Measurements from ENCODE around the gene NAGPA.

DNA sequence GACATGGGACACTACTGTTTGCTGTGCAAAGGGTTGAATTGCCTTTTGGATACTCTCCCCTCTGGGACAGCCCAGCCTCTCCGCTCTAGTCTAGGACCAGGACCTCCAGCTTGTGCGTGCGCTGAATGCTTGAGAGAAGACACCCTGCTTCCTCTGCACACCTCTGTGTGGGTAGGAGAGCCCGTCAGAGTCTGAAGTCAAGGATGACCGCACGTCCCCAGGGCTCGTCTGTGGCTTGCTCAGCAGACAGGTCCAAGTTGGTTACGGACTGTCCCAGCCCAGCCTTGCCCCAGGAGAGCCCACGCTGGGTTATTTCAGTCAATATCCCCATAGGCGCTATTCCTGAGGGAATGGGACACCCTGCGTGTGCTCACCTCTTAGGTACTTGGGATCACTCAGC, 28.3 kb upstream of the NAGPA start:
- TF ChIP-seq, protein P1, sequence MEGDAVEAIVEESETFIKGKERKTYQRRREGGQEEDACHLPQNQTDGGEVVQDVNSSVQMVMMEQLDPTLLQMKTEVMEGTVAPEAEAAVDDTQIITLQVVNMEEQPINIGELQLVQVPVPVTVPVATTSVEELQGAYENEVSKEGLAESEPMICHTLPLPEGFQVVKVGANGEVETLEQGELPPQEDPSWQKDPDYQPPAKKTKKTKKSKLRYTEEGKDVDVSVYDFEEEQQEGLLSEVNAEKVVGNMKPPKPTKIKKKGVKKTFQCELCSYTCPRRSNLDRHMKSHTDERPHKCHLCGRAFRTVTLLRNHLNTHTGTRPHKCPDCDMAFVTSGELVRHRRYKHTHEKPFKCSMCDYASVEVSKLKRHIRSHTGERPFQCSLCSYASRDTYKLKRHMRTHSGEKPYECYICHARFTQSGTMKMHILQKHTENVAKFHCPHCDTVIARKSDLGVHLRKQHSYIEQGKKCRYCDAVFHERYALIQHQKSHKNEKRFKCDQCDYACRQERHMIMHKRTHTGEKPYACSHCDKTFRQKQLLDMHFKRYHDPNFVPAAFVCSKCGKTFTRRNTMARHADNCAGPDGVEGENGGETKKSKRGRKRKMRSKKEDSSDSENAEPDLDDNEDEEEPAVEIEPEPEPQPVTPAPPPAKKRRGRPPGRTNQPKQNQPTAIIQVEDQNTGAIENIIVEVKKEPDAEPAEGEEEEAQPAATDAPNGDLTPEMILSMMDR (CRISPR knock-in tag; IDR thresholded peaks at IDR 0.05), result no peak
- TF ChIP-seq RFX5 (IDR thresholded peaks at IDR 0.05; ENCODE audit: low read depth, low read length), result no peak
- TF ChIP-seq POLR2A (IDR thresholded peaks at IDR 0.05; ENCODE audit: insufficient read depth in 1 of 2, low read depth in 2 of 2, low read length in 2 of 2), result no peak
- no peak for TF ChIP-seq POLR2AphosphoS5 (IDR thresholded peaks at IDR 0.05; ENCODE audit: low read depth, low read length)
- TF ChIP-seq, protein P2, sequence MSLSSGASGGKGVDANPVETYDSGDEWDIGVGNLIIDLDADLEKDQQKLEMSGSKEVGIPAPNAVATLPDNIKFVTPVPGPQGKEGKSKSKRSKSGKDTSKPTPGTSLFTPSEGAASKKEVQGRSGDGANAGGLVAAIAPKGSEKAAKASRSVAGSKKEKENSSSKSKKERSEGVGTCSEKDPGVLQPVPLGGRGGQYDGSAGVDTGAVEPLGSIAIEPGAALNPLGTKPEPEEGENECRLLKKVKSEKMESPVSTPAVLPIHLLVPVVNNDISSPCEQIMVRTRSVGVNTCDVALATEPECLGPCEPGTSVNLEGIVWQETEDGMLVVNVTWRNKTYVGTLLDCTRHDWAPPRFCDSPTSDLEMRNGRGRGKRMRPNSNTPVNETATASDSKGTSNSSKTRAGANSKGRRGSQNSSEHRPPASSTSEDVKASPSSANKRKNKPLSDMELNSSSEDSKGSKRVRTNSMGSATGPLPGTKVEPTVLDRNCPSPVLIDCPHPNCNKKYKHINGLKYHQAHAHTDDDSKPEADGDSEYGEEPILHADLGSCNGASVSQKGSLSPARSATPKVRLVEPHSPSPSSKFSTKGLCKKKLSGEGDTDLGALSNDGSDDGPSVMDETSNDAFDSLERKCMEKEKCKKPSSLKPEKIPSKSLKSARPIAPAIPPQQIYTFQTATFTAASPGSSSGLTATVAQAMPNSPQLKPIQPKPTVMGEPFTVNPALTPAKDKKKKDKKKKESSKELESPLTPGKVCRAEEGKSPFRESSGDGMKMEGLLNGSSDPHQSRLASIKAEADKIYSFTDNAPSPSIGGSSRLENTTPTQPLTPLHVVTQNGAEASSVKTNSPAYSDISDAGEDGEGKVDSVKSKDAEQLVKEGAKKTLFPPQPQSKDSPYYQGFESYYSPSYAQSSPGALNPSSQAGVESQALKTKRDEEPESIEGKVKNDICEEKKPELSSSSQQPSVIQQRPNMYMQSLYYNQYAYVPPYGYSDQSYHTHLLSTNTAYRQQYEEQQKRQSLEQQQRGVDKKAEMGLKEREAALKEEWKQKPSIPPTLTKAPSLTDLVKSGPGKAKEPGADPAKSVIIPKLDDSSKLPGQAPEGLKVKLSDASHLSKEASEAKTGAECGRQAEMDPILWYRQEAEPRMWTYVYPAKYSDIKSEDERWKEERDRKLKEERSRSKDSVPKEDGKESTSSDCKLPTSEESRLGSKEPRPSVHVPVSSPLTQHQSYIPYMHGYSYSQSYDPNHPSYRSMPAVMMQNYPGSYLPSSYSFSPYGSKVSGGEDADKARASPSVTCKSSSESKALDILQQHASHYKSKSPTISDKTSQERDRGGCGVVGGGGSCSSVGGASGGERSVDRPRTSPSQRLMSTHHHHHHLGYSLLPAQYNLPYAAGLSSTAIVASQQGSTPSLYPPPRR (CRISPR knock-in tag; IDR thresholded peaks at IDR 0.05; ENCODE audit: borderline replicate concordance), result no peak
- TF ChIP-seq GATA4 (IDR thresholded peaks at IDR 0.05; ENCODE audit: borderline replicate concordance, low read depth), result no peak

Data from HepG2 (cell line).